Left lung (tissue), 10 donors: ENCODE data around the gene AANAT. TPM values are rescaled to one million over a fixed set of nuclear protein-coding genes. Genes with fewer than 3 reads are reported as not detected.
A peak's percentile ranks its signal among the peaks of the same experiment; 100 is the strongest.
"Not testable (repeated sequence)": the region's sequence is repeated elsewhere in the genome, so short reads cannot be mapped to it uniquely, and the experiment has no call there.

Experiments
- ATAC-seq: fragments of 200-7000 bp; cut with Tn5 transposase; one replicate; pipeline ENCODE4 v1.9.1; 2020; ENCODE audit warnings: moderate library complexity
- DNase-seq, 4 donors: peaks; one replicate each; pipeline ENCODE4 v3.0.0-alpha.2; 2013 to 2020
- H3K27ac ChIP-seq, 2 donors: fragments of 200-600 bp; sonication (generic) in 1 of 2; one replicate each; pipeline versions ENCODE4 v1.5.0 to v1.8.0; 2020 to 2021
- H3K27me3 ChIP-seq, 2 donors: fragments of 200-600 bp; sonication (generic) in 1 of 2; one replicate each; pipeline versions ENCODE4 v1.5.0 to v1.8.0; 2020 to 2021
- H3K36me3 ChIP-seq, 2 donors: fragments of 200-600 bp; sonication (generic) in 1 of 2; one replicate each; pipeline versions ENCODE4 v1.5.0 to v1.8.0; 2020 to 2021
- H3K4me1 ChIP-seq, 2 donors: fragments of 200-600 bp; one replicate each; pipeline ENCODE4 v1.8.0; 2021
- H3K4me3 ChIP-seq, 2 donors: fragments of 200-600 bp; sonication (generic) in 1 of 2; one replicate each; pipeline versions ENCODE4 v1.5.0 to v1.8.0; 2020 to 2021; ENCODE audit warnings: mild to moderate bottlenecking in 1 of 2
- H3K9me3 ChIP-seq, 2 donors: fragments of 200-600 bp; sonication (generic) in 1 of 2; one replicate each; pipeline versions ENCODE4 v1.5.0 to v1.8.0; 2020 to 2021
- intact Hi-C, 2 donors: fragments of 100-400 bp; cut with DNase I; formaldehyde crosslinking; loops; one replicate each; pipeline versions ENCODE4 v1.11.2 to v1.14.2; 2022
- polyA plus RNA-seq, 6 donors: library from polyadenylated mRNA; unstranded; fragments of 120-200 nt; gene quantifications; one replicate each; pipeline ENCODE4 v1.2.1, GENCODE V29; 2013; ENCODE audit not compliant: insufficient read length in 6 of 6
- total RNA-seq, 2 donors: library from RNA; stranded (reverse); fragmentation: NEBNext Ultra II Directional; extraction: Animal tissue kit (Norgen Biotek cat#: 25700); gene quantifications; one replicate each; pipeline ENCODE4 v1.2.1, GENCODE V29; 2021
- TF ChIP-seq, protein P1 (sequence below), 2 donors: fragments of 200-600 bp; sonication (generic) in 1 of 2; IDR thresholded peaks; one replicate each; pipeline versions ENCODE4 v1.5.0 to v1.8.0; 2021; ENCODE audit warnings: antibody characterized with exemption in 2 of 2
- donor health status: DM: no; HTN: yes; CAD: no.
- donor health status: DM: no; HTN: no; CAD: no.

The AANAT gene
- total and polyA plus RNA-seq, 8 donors: 0.10 to 0.23 (median 0.18) TPM; not detected in 3

DNA sequence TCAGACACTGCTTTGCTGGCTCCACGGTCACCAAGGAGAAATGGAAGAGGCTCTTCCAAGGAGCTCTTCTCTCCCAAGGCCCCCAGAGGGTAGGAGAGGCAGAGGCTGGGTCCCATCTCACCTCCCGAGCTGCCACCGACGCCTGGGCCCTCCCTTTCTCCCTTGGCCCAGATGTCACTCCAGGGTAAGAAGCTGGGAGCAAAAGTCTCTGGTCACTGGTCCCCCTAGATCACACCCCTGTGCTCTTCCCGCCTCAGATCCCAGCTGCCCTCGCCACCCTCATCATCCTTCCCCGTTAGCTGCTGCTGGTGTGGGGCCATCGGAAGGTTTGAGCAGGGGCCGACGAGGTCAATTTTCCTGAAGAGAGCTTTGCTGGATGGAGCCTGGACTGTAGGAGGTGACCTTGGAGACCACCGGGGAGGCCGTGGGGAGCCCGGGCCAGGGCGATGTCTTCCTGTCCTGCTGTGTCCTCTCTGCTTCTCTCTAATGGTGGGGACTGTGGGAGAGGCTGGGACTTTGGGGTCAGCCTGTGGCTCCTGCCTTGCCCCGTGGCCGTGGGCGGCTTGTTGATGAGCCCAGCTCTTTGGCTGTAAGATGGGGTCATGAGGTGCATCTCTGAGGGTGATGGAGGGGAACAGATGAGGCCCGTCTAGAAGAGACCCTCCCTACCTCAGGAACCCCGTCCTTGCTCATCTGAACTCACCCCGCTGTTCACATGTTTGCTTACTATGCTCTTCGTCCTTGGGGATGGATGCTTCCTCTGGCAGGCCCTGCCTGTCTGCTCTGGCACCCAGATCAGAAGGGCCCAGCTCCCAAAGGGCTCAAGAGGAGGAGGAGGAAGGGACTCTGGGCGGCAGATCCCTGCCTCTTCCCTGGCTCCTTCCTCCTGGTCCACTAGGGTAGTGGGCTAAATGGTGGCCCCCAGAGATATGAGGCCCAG is 45.2 kb downstream of the AANAT start:
- TF ChIP-seq, protein P1, sequence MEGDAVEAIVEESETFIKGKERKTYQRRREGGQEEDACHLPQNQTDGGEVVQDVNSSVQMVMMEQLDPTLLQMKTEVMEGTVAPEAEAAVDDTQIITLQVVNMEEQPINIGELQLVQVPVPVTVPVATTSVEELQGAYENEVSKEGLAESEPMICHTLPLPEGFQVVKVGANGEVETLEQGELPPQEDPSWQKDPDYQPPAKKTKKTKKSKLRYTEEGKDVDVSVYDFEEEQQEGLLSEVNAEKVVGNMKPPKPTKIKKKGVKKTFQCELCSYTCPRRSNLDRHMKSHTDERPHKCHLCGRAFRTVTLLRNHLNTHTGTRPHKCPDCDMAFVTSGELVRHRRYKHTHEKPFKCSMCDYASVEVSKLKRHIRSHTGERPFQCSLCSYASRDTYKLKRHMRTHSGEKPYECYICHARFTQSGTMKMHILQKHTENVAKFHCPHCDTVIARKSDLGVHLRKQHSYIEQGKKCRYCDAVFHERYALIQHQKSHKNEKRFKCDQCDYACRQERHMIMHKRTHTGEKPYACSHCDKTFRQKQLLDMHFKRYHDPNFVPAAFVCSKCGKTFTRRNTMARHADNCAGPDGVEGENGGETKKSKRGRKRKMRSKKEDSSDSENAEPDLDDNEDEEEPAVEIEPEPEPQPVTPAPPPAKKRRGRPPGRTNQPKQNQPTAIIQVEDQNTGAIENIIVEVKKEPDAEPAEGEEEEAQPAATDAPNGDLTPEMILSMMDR (IDR thresholded peaks at IDR 0.05): no peak
- H3K4me3 ChIP-seq: no peak overlapping the region
- DNase-seq (no peak), ATAC-seq (no peak)
- peaks cover 0 to 2% of the 10 kb centered on the region in 2 donors for H3K27me3 ChIP-seq
- intact Hi-C loops: no loop called here
- H3K36me3 ChIP-seq: no peaks in the 10 kb centered on the region
- no peak overlapping the region for H3K27ac ChIP-seq
- H3K4me1 ChIP-seq: peaks cover 0 to 38% of the 10 kb centered on the region in 2 donors
- no peaks in the 10 kb centered on the region for H3K9me3 ChIP-seq

DNA sequence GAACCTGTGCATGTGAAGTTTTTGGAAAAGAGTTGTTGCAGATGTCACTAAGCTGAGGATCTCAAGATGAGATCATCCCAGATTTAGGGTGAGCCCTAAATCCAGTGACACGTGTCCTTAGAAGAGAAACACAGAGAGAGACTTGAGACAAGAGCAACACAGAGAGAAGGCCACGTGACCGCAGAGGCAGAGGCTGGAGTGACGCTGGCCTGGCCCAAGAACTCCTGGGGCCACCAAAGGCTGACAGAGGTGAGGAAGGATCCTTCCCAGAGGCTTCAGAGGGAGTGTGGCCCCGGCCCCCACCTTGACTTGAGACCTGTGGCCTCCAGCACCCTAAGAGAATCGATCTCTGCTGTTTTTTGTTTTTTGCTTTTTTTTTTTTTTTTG is 45.9 kb downstream of the AANAT start:
- Histone ChIP-seq H3K27ac (no peak overlapping the region), H3K9me3 (no peaks in the 10 kb centered on the region), H3K27me3 (no peaks in the 10 kb centered on the region), H3K4me1 (peaks cover 0 to 38% of the 10 kb centered on the region in 2 donors), H3K36me3 (no peaks in the 10 kb centered on the region), H3K4me3 (no peak overlapping the region)
- TF ChIP-seq, protein P1 (IDR thresholded peaks at IDR 0.05): no peak
- intact Hi-C loops: no loop called here
- ATAC-seq (no peak), DNase-seq (no peak)

DNA sequence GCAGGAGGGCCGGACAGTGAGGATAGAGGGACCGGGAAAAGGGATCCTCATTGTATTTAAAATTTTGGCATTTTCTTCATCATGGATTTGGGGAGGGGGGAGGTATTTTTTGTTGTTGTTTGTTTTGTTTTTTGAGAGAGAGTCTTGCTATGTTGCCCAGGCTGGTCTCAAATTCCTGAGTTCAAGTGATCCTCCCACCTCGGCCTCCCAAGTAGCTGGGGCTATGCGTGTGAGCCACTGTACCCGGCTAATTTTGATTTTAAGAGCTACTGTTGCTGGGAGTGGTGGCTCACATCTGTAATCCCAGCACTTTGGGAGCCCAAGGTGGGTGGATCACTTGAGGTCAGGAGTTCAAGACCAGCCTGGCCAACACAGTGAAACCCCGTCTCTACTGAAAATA is 47.0 kb downstream of the AANAT start:
- peak overlapping the region in 1 of 2 donors; percentile 76 for H3K27ac ChIP-seq
- DNase-seq, H3K9me3 ChIP-seq, H3K27me3 ChIP-seq, H3K4me3 ChIP-seq, intact Hi-C loops, H3K36me3 ChIP-seq, ATAC-seq: not testable (repeated sequence)
- H3K4me1 ChIP-seq: peaks cover 0 to 38% of the 10 kb centered on the region in 2 donors

DNA sequence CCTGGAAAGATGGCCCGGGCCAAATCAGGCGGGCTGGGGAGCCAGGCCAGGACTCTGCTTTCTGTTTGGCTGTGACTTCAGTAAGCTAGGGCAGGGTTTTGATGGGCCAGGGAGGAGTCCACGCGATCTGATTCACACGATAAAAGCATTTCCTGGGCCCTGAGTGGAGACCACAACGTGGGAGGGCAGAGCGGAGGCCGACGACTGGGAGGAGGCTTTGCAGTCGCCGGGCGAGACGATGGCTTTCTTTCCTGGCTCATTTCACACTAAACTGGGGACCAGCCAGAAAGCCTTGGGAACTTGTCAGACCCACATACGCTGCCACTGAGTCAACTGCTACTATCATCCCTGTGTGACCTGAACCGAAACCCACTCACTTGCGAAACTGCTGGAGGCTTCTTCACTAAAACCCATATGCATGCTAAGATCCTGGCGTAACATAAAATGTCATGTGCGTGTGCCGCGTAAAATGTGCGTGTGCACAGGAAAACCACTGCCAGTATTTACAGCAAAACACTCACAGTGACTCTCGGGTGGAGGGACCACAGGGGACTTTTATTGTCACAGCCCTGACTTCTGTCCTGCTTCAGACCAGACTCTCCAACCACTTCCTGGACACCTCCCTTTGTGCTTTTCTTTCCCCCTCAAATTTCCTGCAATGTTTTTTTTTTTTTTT is 48.0 kb downstream of the AANAT start:
- peak in 2 of 4 donors; percentile 49 to 85 for DNase-seq
- Histone ChIP-seq H3K4me3 (no peak overlapping the region), H3K4me1 (peaks cover 0 to 38% of the 10 kb centered on the region in 2 donors)

DNA sequence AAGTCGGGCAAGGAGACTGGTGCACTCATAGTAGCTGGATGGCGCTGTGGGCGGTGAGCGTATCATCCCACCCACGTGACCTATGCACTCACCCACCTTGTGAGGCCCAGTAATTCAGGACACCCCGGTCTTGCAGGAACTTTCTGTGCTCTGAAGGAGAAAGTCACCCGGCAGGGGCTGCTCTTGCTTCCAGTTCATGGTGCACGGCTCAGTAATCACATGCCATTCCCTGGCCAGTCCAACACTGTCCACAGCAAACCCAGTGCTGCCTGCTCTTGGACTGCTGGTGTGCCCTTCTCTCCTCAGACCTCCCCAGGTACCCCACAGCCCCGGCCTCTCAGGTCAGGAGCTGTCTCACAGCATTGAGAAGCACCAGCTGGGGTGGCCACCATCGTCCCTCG is 50.2 kb downstream of the AANAT start:
- H3K36me3 ChIP-seq: no peaks in the 10 kb centered on the region
- DNase-seq (no peak), ATAC-seq (no peak)
- TF ChIP-seq, protein P1 (IDR thresholded peaks at IDR 0.05): no peak
- H3K4me1 ChIP-seq: peaks cover 0 to 22% of the 10 kb centered on the region in 2 donors
- H3K27ac ChIP-seq: no peak overlapping the region
- H3K9me3 ChIP-seq: no peaks in the 10 kb centered on the region
- intact Hi-C loops: no loop called here
- no peaks in the 10 kb centered on the region for H3K27me3 ChIP-seq
- H3K4me3 ChIP-seq: no peak overlapping the region

More for the DNA sequence above, 48.0 kb downstream of the AANAT start:
- Histone ChIP-seq H3K27me3 (no peaks in the 10 kb centered on the region), H3K9me3 (no peaks in the 10 kb centered on the region), H3K27ac (peak overlapping the region; percentile 70 to 76), H3K36me3 (no peaks in the 10 kb centered on the region)
- intact Hi-C loops: no loop called here
- peak; percentile 71 for ATAC-seq
- TF ChIP-seq, protein P1 (IDR thresholded peaks at IDR 0.05): no peak
